Loucy (cell line): Measurements from ENCODE around the gene MPP4.

Source experiments
- H2AFZ ChIP-seq: fragments of 200-600 bp; sonication (generic); 2 replicates; pipeline ENCODE4 v1.6.0; 2016; ENCODE audit warnings: antibody characterized with exemption, mild to moderate bottlenecking, low read length, moderate library complexity
- H3F3A ChIP-seq: fragments of 200-600 bp; 2 replicates; pipeline ENCODE4 v1.6.0; 2016; ENCODE audit warnings: antibody characterized with exemption, low read depth, mild to moderate bottlenecking
- H3K27me3 ChIP-seq: fragments of 200-600 bp; sonication (generic); 2 replicates; pipeline ENCODE4 v1.6.1; 2014; ENCODE audit warnings: low read length, mild to moderate bottlenecking; ENCODE audit not compliant: insufficient read depth, poor library complexity, severe bottlenecking
- H3K36me3 ChIP-seq: fragments of 200-600 bp; sonication (generic); 2 replicates; pipeline ENCODE4 v1.6.1; 2016; ENCODE audit warnings: low read length; ENCODE audit not compliant: insufficient read depth
- H3K4me1 ChIP-seq: fragments of 200-600 bp; sonication (generic); 2 replicates; pipeline ENCODE4 v1.5.1; 2014; ENCODE audit warnings: low read length, mild to moderate bottlenecking; ENCODE audit not compliant: insufficient read depth, poor library complexity, severe bottlenecking
- H3K4me2 ChIP-seq: fragments of 200-600 bp; sonication (generic); 2 replicates; pipeline ENCODE4 v1.6.0; 2014; ENCODE audit warnings: antibody characterized with exemption, low read length, low read depth, mild to moderate bottlenecking; ENCODE audit not compliant: poor library complexity, severe bottlenecking
- H3K4me3 ChIP-seq: fragments of 200-600 bp; sonication (generic); 2 replicates; pipeline ENCODE4 v1.5.1; 2014; ENCODE audit warnings: low read length, mild to moderate bottlenecking, mixed read lengths; ENCODE audit not compliant: poor library complexity, severe bottlenecking
- H3K79me2 ChIP-seq: fragments of 200-600 bp; sonication (generic); 2 replicates; pipeline ENCODE4 v1.6.1; 2014; ENCODE audit warnings: low read length; ENCODE audit not compliant: insufficient read depth
- H3K9ac ChIP-seq: fragments of 200-600 bp; sonication (generic); 2 replicates; pipeline ENCODE4 v1.6.0; 2014; ENCODE audit warnings: mild to moderate bottlenecking, low read depth, low read length, moderate library complexity; ENCODE audit not compliant: poor library complexity, severe bottlenecking
- H3K9me2 ChIP-seq: fragments of 200-600 bp; sonication (generic); replicated peaks from 2 replicates; pipeline ENCODE4 v1.6.1; 2016; ENCODE audit warnings: low read depth, low read length, mixed read lengths
- H3K9me3 ChIP-seq: fragments of 200-600 bp; sonication (generic); 2 replicates; pipeline ENCODE4 v1.6.1; 2014; ENCODE audit warnings: mild to moderate bottlenecking, antibody characterized with exemption, low read length, low read depth; ENCODE audit not compliant: insufficient read depth
- H4K20me1 ChIP-seq: fragments of 200-600 bp; sonication (generic); 2 replicates; pipeline ENCODE4 v1.6.0; 2014; ENCODE audit warnings: antibody characterized with exemption, low read length, mild to moderate bottlenecking; ENCODE audit not compliant: insufficient read depth, poor library complexity, severe bottlenecking
- CTCF ChIP-seq: fragments of 200-600 bp; sonication (generic); conservative IDR thresholded peaks from 2 replicates; pipeline ENCODE4 v1.5.1; 2014; ENCODE audit warnings: mild to moderate bottlenecking, antibody characterized with exemption, low read length
- EZH2phosphoT487 ChIP-seq: fragments of 200-600 bp; IDR thresholded peaks from 2 replicates; pipeline ENCODE4 v1.6.1; 2018; ENCODE audit warnings: antibody characterized with exemption, mild to moderate bottlenecking, moderate library complexity, borderline replicate concordance

MPP4 gene

GRCh38 chr2:201709049-201709448, 10.6 kb upstream of the MPP4 start:
- no peaks in the 10 kb centered on the region for H3K79me2 ChIP-seq
- no peaks in the 10 kb centered on the region for H3K9me3 ChIP-seq
- no peaks in the 10 kb centered on the region for H3K9me2 ChIP-seq
- no peaks in the 10 kb centered on the region for H3K27me3 ChIP-seq
- no peaks in the 10 kb centered on the region for H3F3A ChIP-seq
- H4K20me1 ChIP-seq: no peaks in the 10 kb centered on the region
- no peaks in the 10 kb centered on the region for H3K36me3 ChIP-seq
- H3K9ac ChIP-seq: no peak overlapping the region
- TF ChIP-seq CTCF: no peak
- no peak for TF ChIP-seq EZH2phosphoT487
- no peak overlapping the region for H2AFZ ChIP-seq
- H3K4me1 ChIP-seq: peaks cover 12% of the 10 kb centered on the region
- no peak overlapping the region for H3K4me2 ChIP-seq
- no peak overlapping the region for H3K4me3 ChIP-seq

GRCh38 chr2:201707753-201708152, 9.3 kb upstream of the MPP4 start:
- no peaks in the 10 kb centered on the region for H3F3A ChIP-seq
- H3K36me3 ChIP-seq: no peaks in the 10 kb centered on the region

GRCh38 chr2:201707142-201707541, 8.7 kb upstream of the MPP4 start:
- Histone ChIP-seq H4K20me1 (no peaks in the 10 kb centered on the region), H3K9ac (no peak overlapping the region), H3K79me2 (no peaks in the 10 kb centered on the region), H3K4me1 (peaks cover 12% of the 10 kb centered on the region), H3K9me2 (no peaks in the 10 kb centered on the region), H2AFZ (no peak overlapping the region), H3K4me3 (no peak overlapping the region), H3K27me3 (no peaks in the 10 kb centered on the region), H3F3A (no peaks in the 10 kb centered on the region), H3K4me2 (peak overlapping the region; percentile 7), H3K36me3 (no peaks in the 10 kb centered on the region), H3K9me3 (no peaks in the 10 kb centered on the region)
- TF ChIP-seq CTCF (no peak), EZH2phosphoT487 (no peak)

More at GRCh38 chr2:201707753-201708152, 9.3 kb upstream of the MPP4 start:
- Histone ChIP-seq H3K4me2 (no peak overlapping the region), H3K27me3 (no peaks in the 10 kb centered on the region), H3K9ac (no peak overlapping the region), H4K20me1 (no peaks in the 10 kb centered on the region), H3K79me2 (no peaks in the 10 kb centered on the region), H2AFZ (peak overlapping the region; percentile 63; the same call in 1 of the 2 replicates), H3K4me1 (peaks cover 12% of the 10 kb centered on the region), H3K9me2 (no peaks in the 10 kb centered on the region), H3K4me3 (no peak overlapping the region), H3K9me3 (no peaks in the 10 kb centered on the region)
- TF ChIP-seq EZH2phosphoT487 (no peak), CTCF (peak; percentile 28; the same call in 1 of the 2 replicates)
